PC-9 (cell line): Measurements from ENCODE around the gene EIF5A. TPM values are rescaled to one million over a fixed set of nuclear protein-coding genes. Genes with fewer than 3 reads are reported as not detected.

Source experiments
- BruUV-seq: library from RNA; stranded (reverse); fragments of 400-500 nt; replicated peaks from 2 replicates; lab custom pipeline; 2021; lab: Mats Ljungman, UMichigan
- CTCF ChIA-PET: fragments of 300-600 bp; sonication (Branson Sonifier 250); formaldehyde crosslinking; loops from one replicate; lab custom pipeline; 2022; ENCODE audit warnings: antibody characterized with exemption; lab: Charles Lee
- POLR2A ChIA-PET: fragments of 300-600 bp; sonication (Branson Sonifier 250); formaldehyde crosslinking; loops from one replicate; lab custom pipeline; 2022; ENCODE audit warnings: antibody characterized with exemption; ENCODE audit not compliant: unreplicated experiment; lab: Charles Lee
- DNase-seq, 2 experiments: peaks; one replicate each; pipeline versions ENCODE4 v3.0.0 to v3.0.0-alpha.2; 2015 to 2022; ENCODE audit warnings: mixed read lengths in 1 of 2
- H2AFZ ChIP-seq: fragments of 200-600 bp; sonication (generic); 2 replicates; pipeline ENCODE4 v1.8.1; 2017; ENCODE audit warnings: antibody characterized with exemption
- H3F3A ChIP-seq: fragments of 200-600 bp; sonication (generic); 2 replicates; pipeline ENCODE4 v1.8.1; 2017; ENCODE audit warnings: antibody characterized with exemption, mild to moderate bottlenecking, low read depth; ENCODE audit not compliant: insufficient read depth
- H3K27ac ChIP-seq: fragments of 200-600 bp; sonication (generic); 2 replicates; pipeline ENCODE4 v1.6.1; 2016; ENCODE audit warnings: mixed run types
- H3K27me3 ChIP-seq: fragments of 200-600 bp; sonication (generic); 2 replicates; pipeline ENCODE4 v1.6.1; 2016; ENCODE audit warnings: low read depth, mixed run types; ENCODE audit not compliant: insufficient read depth
- H3K36me3 ChIP-seq: fragments of 200-600 bp; sonication (generic); 2 replicates; pipeline ENCODE4 v1.6.1; 2016; ENCODE audit warnings: low read depth, mixed run types
- H3K4me1 ChIP-seq: fragments of 200-600 bp; sonication (generic); replicated peaks from 2 replicates; pipeline ENCODE4 v1.6.1; 2016; ENCODE audit warnings: mixed run types; ENCODE audit not compliant: insufficient read depth
- H3K4me2 ChIP-seq: fragments of 200-600 bp; sonication (generic); 2 replicates; pipeline ENCODE4 v1.6.1; 2017; ENCODE audit warnings: mixed run types
- H3K4me3 ChIP-seq: fragments of 200-600 bp; sonication (generic); 2 replicates; pipeline ENCODE4 v1.6.1; 2016; ENCODE audit warnings: mixed run types
- H3K79me2 ChIP-seq: fragments of 200-600 bp; sonication (generic); 2 replicates; pipeline ENCODE4 v1.6.1; 2017; ENCODE audit warnings: low read depth, mixed run types
- H3K9me2 ChIP-seq: fragments of 200-600 bp; sonication (generic); 2 replicates; pipeline ENCODE4 v1.8.1; 2017; ENCODE audit warnings: mild to moderate bottlenecking; ENCODE audit not compliant: insufficient read depth
- H3K9me3 ChIP-seq: fragments of 200-600 bp; sonication (generic); 2 replicates; pipeline ENCODE4 v1.8.1; 2016; ENCODE audit warnings: low read depth; ENCODE audit not compliant: insufficient read depth
- H4K20me1 ChIP-seq: fragments of 200-600 bp; sonication (generic); 2 replicates; pipeline ENCODE4 v1.8.1; 2017; ENCODE audit not compliant: insufficient read depth
- CTCF ChIP-seq: fragments of 200-600 bp; sonication (generic); conservative IDR thresholded peaks from 2 replicates; pipeline ENCODE4 v1.6.1; 2017; ENCODE audit warnings: mixed run types, antibody characterized with exemption, mild to moderate bottlenecking, moderate library complexity
- EZH2 ChIP-seq: fragments of 200-600 bp; sonication (generic); IDR thresholded peaks from 2 replicates; pipeline ENCODE4 v1.8.0; 2017; ENCODE audit warnings: antibody characterized with exemption, low read depth
- intact Hi-C: fragments of 100-400 bp; cut with micrococcal nuclease; formaldehyde crosslinking; loops from one replicate; pipeline ENCODE4 v1.10.0; 2022; ENCODE audit not compliant: unreplicated experiment
- total RNA-seq: library from RNA; stranded (reverse); gene quantifications from 2 replicates; pipeline ENCODE4 v1.2.3, GENCODE V29; 2021

Gene EIF5A
- total RNA-seq, 1 experiment from 2014 or later: 1,298 TPM

GRCh38 chr17:7340179-7340578 lies 32.8 kb downstream of the EIF5A start:
- DNase-seq: peak in 1 of 2 experiments; percentile 42
- Histone ChIP-seq H3K4me1 (no peaks in the 10 kb centered on the region), H3F3A (no peaks in the 10 kb centered on the region; the same call in 1 of the 2 replicates), H3K36me3 (no peaks in the 10 kb centered on the region), H3K27me3 (peaks cover 13% of the 10 kb centered on the region), H2AFZ (no peak overlapping the region), H4K20me1 (no peaks in the 10 kb centered on the region), H3K9me3 (no peaks in the 10 kb centered on the region), H3K27ac (no peak overlapping the region), H3K9me2 (no peaks in the 10 kb centered on the region), H3K4me3 (no peak overlapping the region), H3K79me2 (no peaks in the 10 kb centered on the region), H3K4me2 (no peak overlapping the region)
- TF ChIP-seq CTCF: no peak
- no peak for TF ChIP-seq EZH2
- BruUV-seq: no TSS peak
- ChIA-PET POLR2A (no interaction called here), CTCF (no interaction called here)
- intact Hi-C loops: no loop called here

- H3K79me2 ChIP-seq: no peaks in the 10 kb centered on the region
- BruUV-seq: no TSS peak
These were observed 34.4 kb downstream of the EIF5A start for GRCh38 chr17:7341842-7342241.

GRCh38 chr17:7343250-7343649 lies 35.8 kb downstream of the EIF5A start:
- Histone ChIP-seq H2AFZ (no peak overlapping the region), H3K36me3 (no peaks in the 10 kb centered on the region), H3K79me2 (no peaks in the 10 kb centered on the region), H3K4me1 (no peaks in the 10 kb centered on the region), H3K9me2 (no peaks in the 10 kb centered on the region), H3K4me2 (no peak overlapping the region), H3K27ac (no peak overlapping the region), H3K27me3 (peaks cover 13% of the 10 kb centered on the region), H3K9me3 (no peaks in the 10 kb centered on the region), H4K20me1 (no peaks in the 10 kb centered on the region), H3F3A (peaks cover 8% of the 10 kb centered on the region; the same call in 1 of the 2 replicates), H3K4me3 (no peak overlapping the region)
- ChIA-PET POLR2A (interaction anchor here (0.6 kb wide), 2 partner anchors 77 to 298 kb away, joined by 3 to 4 read pairs; no protein-coding TSS in a partner anchor), CTCF (no interaction called here)
- no TSS peak for BruUV-seq
- no peak for TF ChIP-seq EZH2
- TF ChIP-seq CTCF: no peak
- no peak for DNase-seq
- intact Hi-C loops: no loop called here

More at GRCh38 chr17:7341842-7342241, 34.4 kb downstream of the EIF5A start:
- no peaks in the 10 kb centered on the region for H3K36me3 ChIP-seq
- H3K4me3 ChIP-seq: no peak overlapping the region
- H3K4me1 ChIP-seq: no peaks in the 10 kb centered on the region
- no peak overlapping the region for H3K4me2 ChIP-seq
- POLR2A ChIA-PET: no interaction called here
- H4K20me1 ChIP-seq: no peaks in the 10 kb centered on the region
- no peak overlapping the region for H3K27ac ChIP-seq
- CTCF ChIA-PET: interaction anchor here (0.7 kb wide), 1 partner anchor 12 kb away, joined by 3 read pairs; no protein-coding TSS in a partner anchor
- H3F3A ChIP-seq: peaks cover 8% of the 10 kb centered on the region; the same call in 1 of the 2 replicates
- no peak for DNase-seq
- TF ChIP-seq CTCF: no peak
- TF ChIP-seq EZH2: no peak
- intact Hi-C loops: no loop called here
- H3K9me3 ChIP-seq: no peaks in the 10 kb centered on the region
- H2AFZ ChIP-seq: no peak overlapping the region
- peaks cover 13% of the 10 kb centered on the region for H3K27me3 ChIP-seq
- H3K9me2 ChIP-seq: no peaks in the 10 kb centered on the region
